ENCODE results near the gene GRID1.

The GRID1 gene

DNA sequence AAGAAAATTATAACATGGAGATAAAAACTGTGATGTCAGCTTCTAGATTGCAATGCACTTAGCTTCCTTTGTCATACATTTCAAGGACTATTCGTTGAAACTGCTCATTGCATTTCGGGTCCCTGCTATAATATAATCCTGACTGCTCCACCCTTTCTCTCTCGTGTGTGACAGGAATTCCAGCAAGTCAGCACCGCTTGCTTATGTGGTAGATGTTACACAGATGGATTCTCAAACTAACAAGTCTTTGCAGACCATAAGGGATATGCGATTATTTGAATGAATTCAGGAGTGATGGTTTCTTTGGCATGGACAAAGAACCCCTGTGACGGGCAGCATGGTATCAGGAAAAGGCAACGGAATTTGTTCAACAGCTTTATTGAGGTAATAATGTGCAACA lies 184.0 kb downstream of the GRID1 start:
- no CpG with 5 or more reads among the region's 7 CpGs for WGBS (ENCODE audit: extremely low coverage, insufficient coverage, low lambda C conversion rate)
- Histone ChIP-seq H3K4me3 (ENCODE audit: low read length) (no peak overlapping the region), H3K23ac (ENCODE audit: low read length) (no peak overlapping the region), H4K5ac (ENCODE audit: low read length) (no peak overlapping the region), H3K36me3 (ENCODE audit: control insufficient read depth, insufficient read depth, low read length) (no peaks in the 10 kb centered on the region), H2BK120ac (ENCODE audit: low read depth, low read length) (no peak overlapping the region), H3K27ac (ENCODE audit: low read depth, low read length) (no peak overlapping the region), H3K4ac (ENCODE audit: low read depth, low read length) (no peak overlapping the region), H3K27me3 (ENCODE audit: insufficient read depth, low read length, poor library complexity) (no peaks in the 10 kb centered on the region), H2BK15ac (replicated peaks; ENCODE audit: low read depth) (no peak overlapping the region), H4K8ac (ENCODE audit: low read depth, low read length) (no peak overlapping the region), H3K4me2 (ENCODE audit: low read length) (no peak overlapping the region), H2BK5ac (ENCODE audit: low read length) (no peak overlapping the region), H3K4me1 (ENCODE audit: control insufficient read depth, low read depth, low read length) (no peaks in the 10 kb centered on the region), H3K79me2 (ENCODE audit: control insufficient read depth, insufficient read depth, low read length) (no peaks in the 10 kb centered on the region), H3K79me1 (ENCODE audit: low read length) (no peaks in the 10 kb centered on the region), H3K18ac (ENCODE audit: low read length) (no peak overlapping the region), H2AK5ac (ENCODE audit: low read length) (no peak overlapping the region), H3K9ac (ENCODE audit: low read length) (no peak overlapping the region), H3K56ac (ENCODE audit: low read length) (no peak overlapping the region)
- no peak for DNase-seq

DNA sequence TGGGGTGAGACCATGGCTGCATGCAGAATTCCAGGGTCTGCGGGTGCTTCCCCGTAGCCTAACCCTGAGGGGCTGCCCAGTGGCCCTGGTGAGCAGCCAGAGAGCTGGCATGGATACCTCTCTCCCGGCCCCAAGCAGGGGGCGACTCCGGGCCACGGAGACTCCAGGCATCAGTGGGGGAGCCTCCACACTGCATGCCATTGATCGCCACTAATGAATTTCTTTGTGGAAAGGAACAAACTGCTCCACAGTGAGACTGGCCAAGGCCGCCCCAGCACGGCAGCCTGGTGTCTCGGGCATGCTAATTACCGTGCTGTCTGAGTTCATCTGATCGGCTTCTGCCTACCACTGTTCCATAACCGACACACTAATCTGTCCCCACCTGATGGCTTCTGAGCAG lies 184.4 kb downstream of the GRID1 start:
- Histone ChIP-seq H3K4me3 (ENCODE audit: low read length) (no peak overlapping the region), H3K56ac (ENCODE audit: low read length) (no peak overlapping the region), H3K79me1 (ENCODE audit: low read length) (no peaks in the 10 kb centered on the region), H3K4me1 (ENCODE audit: control insufficient read depth, low read depth, low read length) (no peaks in the 10 kb centered on the region), H3K4ac (ENCODE audit: low read depth, low read length) (no peak overlapping the region), H3K36me3 (ENCODE audit: control insufficient read depth, insufficient read depth, low read length) (no peaks in the 10 kb centered on the region), H3K27me3 (ENCODE audit: insufficient read depth, low read length, poor library complexity) (no peaks in the 10 kb centered on the region), H3K27ac (ENCODE audit: low read depth, low read length) (no peak overlapping the region), H2BK5ac (ENCODE audit: low read length) (no peak overlapping the region), H4K8ac (ENCODE audit: low read depth, low read length) (no peak overlapping the region), H3K9ac (ENCODE audit: low read length) (no peak overlapping the region), H3K4me2 (ENCODE audit: low read length) (no peak overlapping the region), H3K23ac (ENCODE audit: low read length) (no peak overlapping the region), H4K5ac (ENCODE audit: low read length) (no peak overlapping the region), H2BK120ac (ENCODE audit: low read depth, low read length) (no peak overlapping the region), H3K18ac (ENCODE audit: low read length) (no peak overlapping the region), H2BK15ac (replicated peaks; ENCODE audit: low read depth) (no peak overlapping the region), H3K79me2 (ENCODE audit: control insufficient read depth, insufficient read depth, low read length) (no peaks in the 10 kb centered on the region), H2AK5ac (ENCODE audit: low read length) (no peak overlapping the region)
- no CpG with 5 or more reads among the region's 13 CpGs for WGBS (ENCODE audit: extremely low coverage, insufficient coverage, low lambda C conversion rate)
- DNase-seq: no peak

DNA sequence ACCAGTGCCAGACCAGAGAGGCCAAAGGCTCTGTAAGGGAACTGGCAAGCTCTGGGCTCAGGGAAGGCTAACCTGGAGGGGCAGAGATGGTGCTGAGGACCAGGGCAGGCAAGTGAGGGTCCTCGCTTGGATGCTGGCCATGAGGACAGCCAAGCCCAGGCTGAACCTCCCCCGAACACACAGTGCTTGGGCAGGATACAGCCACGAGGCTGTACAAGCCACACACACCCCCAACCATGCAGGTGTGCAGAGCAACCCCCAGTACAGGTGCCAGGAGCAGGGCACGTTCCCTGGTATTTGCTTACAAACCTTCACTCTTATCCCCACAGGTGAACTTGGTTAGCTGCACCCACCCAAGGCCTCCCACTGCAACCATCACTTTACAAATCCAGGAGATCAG lies 185.7 kb downstream of the GRID1 start:
- Histone ChIP-seq H2BK120ac (ENCODE audit: low read depth, low read length) (no peak overlapping the region), H3K4ac (ENCODE audit: low read depth, low read length) (no peak overlapping the region), H3K4me2 (ENCODE audit: low read length) (no peak overlapping the region), H2BK5ac (ENCODE audit: low read length) (no peak overlapping the region), H2AK5ac (ENCODE audit: low read length) (no peak overlapping the region), H3K79me2 (ENCODE audit: control insufficient read depth, insufficient read depth, low read length) (no peaks in the 10 kb centered on the region), H4K5ac (ENCODE audit: low read length) (no peak overlapping the region), H3K36me3 (ENCODE audit: control insufficient read depth, insufficient read depth, low read length) (no peaks in the 10 kb centered on the region), H3K27ac (ENCODE audit: low read depth, low read length) (no peak overlapping the region), H3K4me1 (ENCODE audit: control insufficient read depth, low read depth, low read length) (no peaks in the 10 kb centered on the region), H3K18ac (ENCODE audit: low read length) (no peak overlapping the region), H3K27me3 (ENCODE audit: insufficient read depth, low read length, poor library complexity) (no peaks in the 10 kb centered on the region), H2BK15ac (replicated peaks; ENCODE audit: low read depth) (no peak overlapping the region), H3K56ac (ENCODE audit: low read length) (no peak overlapping the region), H3K9ac (ENCODE audit: low read length) (no peak overlapping the region), H3K4me3 (ENCODE audit: low read length) (no peak overlapping the region), H3K23ac (ENCODE audit: low read length) (no peak overlapping the region), H3K79me1 (ENCODE audit: low read length) (no peaks in the 10 kb centered on the region), H4K8ac (ENCODE audit: low read depth, low read length) (no peak overlapping the region)
- WGBS (ENCODE audit: extremely low coverage, insufficient coverage, low lambda C conversion rate): no CpG with 5 or more reads among the region's 4 CpGs
- DNase-seq: no peak

DNA sequence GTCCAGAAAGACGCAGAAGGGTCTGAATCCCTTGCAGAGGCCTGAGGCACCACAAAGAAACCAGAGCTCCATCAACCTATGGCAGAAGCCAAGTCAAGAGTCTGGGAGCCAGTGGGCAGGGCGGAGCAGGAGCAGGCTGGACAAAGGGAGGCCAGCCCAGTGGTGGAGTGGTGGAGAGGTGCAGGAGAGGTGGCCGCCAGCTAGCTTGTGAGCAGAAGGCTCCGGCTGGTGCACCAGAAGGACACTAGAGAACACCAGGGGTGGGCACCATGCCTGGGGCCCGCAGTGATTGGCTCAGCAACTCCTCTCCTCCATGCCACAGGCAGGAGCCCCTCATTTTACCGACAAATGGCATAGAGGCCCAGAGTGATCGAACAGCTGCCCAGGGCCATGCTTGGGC lies 186.6 kb downstream of the GRID1 start:
- no peak overlapping the region for H2BK5ac ChIP-seq (ENCODE audit: low read length)
- no peaks in the 10 kb centered on the region for H3K36me3 ChIP-seq (ENCODE audit: control insufficient read depth, insufficient read depth, low read length)
- no peak overlapping the region for H3K56ac ChIP-seq (ENCODE audit: low read length)
- H3K27me3 ChIP-seq (ENCODE audit: insufficient read depth, low read length, poor library complexity): no peaks in the 10 kb centered on the region
- H3K27ac ChIP-seq (ENCODE audit: low read depth, low read length): no peak overlapping the region
- no CpG with 5 or more reads among the region's 7 CpGs for WGBS (ENCODE audit: extremely low coverage, insufficient coverage, low lambda C conversion rate)
- H4K5ac ChIP-seq (ENCODE audit: low read length): no peak overlapping the region
- H3K23ac ChIP-seq (ENCODE audit: low read length): no peak overlapping the region
- no peak overlapping the region for H3K4ac ChIP-seq (ENCODE audit: low read depth, low read length)
- no peak overlapping the region for H2AK5ac ChIP-seq (ENCODE audit: low read length)
- H4K8ac ChIP-seq (ENCODE audit: low read depth, low read length): no peak overlapping the region
- H3K79me1 ChIP-seq (ENCODE audit: low read length): no peaks in the 10 kb centered on the region
- no peak overlapping the region for H3K18ac ChIP-seq (ENCODE audit: low read length)
- no peaks in the 10 kb centered on the region for H3K79me2 ChIP-seq (ENCODE audit: control insufficient read depth, insufficient read depth, low read length)
- no peak for DNase-seq
- no peak overlapping the region for H3K4me3 ChIP-seq (ENCODE audit: low read length)
- no peaks in the 10 kb centered on the region for H3K4me1 ChIP-seq (ENCODE audit: control insufficient read depth, low read depth, low read length)
- no peak overlapping the region for H3K4me2 ChIP-seq (ENCODE audit: low read length)
- no peak overlapping the region for H2BK120ac ChIP-seq (ENCODE audit: low read depth, low read length)
- H3K9ac ChIP-seq (ENCODE audit: low read length): no peak overlapping the region
- H2BK15ac ChIP-seq (replicated peaks; ENCODE audit: low read depth): no peak overlapping the region

DNA sequence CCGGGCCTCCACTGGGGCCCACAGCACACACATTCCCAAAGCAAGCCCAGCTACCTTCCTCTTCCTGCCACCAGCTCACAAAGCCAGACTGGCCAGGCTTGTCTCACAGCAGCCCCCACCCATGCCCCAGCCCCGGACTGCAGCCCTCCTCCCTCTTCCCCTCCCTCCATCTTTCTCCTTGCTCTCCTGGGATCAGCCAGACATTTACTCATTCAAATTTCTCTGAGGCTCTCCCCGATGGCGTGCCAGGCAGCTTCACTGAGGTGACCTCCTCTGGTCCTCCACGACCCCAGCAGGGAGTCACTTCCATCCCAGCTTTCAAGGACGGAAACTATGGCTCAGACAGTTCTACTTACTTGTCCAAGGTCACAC lies 187.5 kb downstream of the GRID1 start:
- Histone ChIP-seq H2BK5ac (ENCODE audit: low read length) (no peak overlapping the region), H3K79me2 (ENCODE audit: control insufficient read depth, insufficient read depth, low read length) (no peaks in the 10 kb centered on the region), H3K56ac (ENCODE audit: low read length) (no peak overlapping the region), H2BK15ac (replicated peaks; ENCODE audit: low read depth) (no peak overlapping the region), H2AK5ac (ENCODE audit: low read length) (no peak overlapping the region), H3K4ac (ENCODE audit: low read depth, low read length) (no peak overlapping the region), H3K27me3 (ENCODE audit: insufficient read depth, low read length, poor library complexity) (no peaks in the 10 kb centered on the region), H3K4me3 (ENCODE audit: low read length) (no peak overlapping the region), H3K36me3 (ENCODE audit: control insufficient read depth, insufficient read depth, low read length) (no peaks in the 10 kb centered on the region), H2BK120ac (ENCODE audit: low read depth, low read length) (no peak overlapping the region), H3K18ac (ENCODE audit: low read length) (no peak overlapping the region), H3K4me1 (ENCODE audit: control insufficient read depth, low read depth, low read length) (no peaks in the 10 kb centered on the region), H4K8ac (ENCODE audit: low read depth, low read length) (no peak overlapping the region), H4K5ac (ENCODE audit: low read length) (no peak overlapping the region), H3K4me2 (ENCODE audit: low read length) (no peak overlapping the region), H3K9ac (ENCODE audit: low read length) (no peak overlapping the region), H3K27ac (ENCODE audit: low read depth, low read length) (no peak overlapping the region), H3K23ac (ENCODE audit: low read length) (no peak overlapping the region), H3K79me1 (ENCODE audit: low read length) (no peaks in the 10 kb centered on the region)
- no peak for DNase-seq
- no CpG with 5 or more reads among the region's 6 CpGs for WGBS (ENCODE audit: extremely low coverage, insufficient coverage, low lambda C conversion rate)

DNA sequence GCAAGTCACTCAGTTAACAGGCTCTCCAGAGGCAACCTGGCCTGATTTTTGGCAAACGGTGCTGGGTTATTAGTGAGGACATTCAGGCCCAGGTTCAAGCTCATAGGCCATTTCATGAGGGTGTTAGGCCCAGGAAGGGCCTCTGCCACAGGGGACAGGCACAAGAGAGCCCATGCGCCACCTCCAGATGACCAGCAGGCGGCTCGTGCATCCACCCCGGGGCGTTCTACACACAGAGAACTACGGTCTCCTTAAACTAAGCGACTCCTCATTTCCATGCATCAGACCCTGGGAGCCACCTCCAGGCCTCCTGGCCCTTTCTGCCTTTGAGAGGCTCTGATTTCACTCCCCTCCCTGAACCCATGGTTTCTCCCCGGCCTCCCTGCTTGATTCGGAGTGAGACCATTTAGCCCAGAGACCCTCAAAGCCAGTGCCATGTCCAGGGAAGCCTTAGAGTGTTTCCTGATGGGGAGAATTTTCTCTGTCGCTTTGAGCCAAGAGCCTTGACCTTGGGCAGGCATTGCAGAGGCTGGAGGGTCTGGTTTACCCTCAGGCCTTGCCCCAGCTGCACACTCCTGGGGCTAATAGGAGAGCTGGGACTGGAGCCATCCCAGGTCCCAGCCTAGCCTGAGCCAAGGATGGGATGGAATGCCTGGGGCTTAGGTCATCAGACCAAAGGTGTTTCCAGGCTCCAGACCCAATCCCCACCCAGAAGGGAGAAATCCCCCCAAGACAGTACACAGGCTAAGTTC lies 188.0 kb downstream of the GRID1 start:
- no peak overlapping the region for H3K4ac ChIP-seq (ENCODE audit: low read depth, low read length)
- H3K23ac ChIP-seq (ENCODE audit: low read length): no peak overlapping the region
- H2AK5ac ChIP-seq (ENCODE audit: low read length): no peak overlapping the region
- H3K4me1 ChIP-seq (ENCODE audit: control insufficient read depth, low read depth, low read length): no peaks in the 10 kb centered on the region
- H3K79me1 ChIP-seq (ENCODE audit: low read length): no peaks in the 10 kb centered on the region
- H2BK5ac ChIP-seq (ENCODE audit: low read length): no peak overlapping the region
- no peaks in the 10 kb centered on the region for H3K36me3 ChIP-seq (ENCODE audit: control insufficient read depth, insufficient read depth, low read length)
- H3K56ac ChIP-seq (ENCODE audit: low read length): no peak overlapping the region
- no peaks in the 10 kb centered on the region for H3K27me3 ChIP-seq (ENCODE audit: insufficient read depth, low read length, poor library complexity)
- no peak overlapping the region for H3K27ac ChIP-seq (ENCODE audit: low read depth, low read length)
- DNase-seq: peak; percentile 73
- no peak overlapping the region for H4K5ac ChIP-seq (ENCODE audit: low read length)
- H2BK120ac ChIP-seq (ENCODE audit: low read depth, low read length): no peak overlapping the region
- no peaks in the 10 kb centered on the region for H3K79me2 ChIP-seq (ENCODE audit: control insufficient read depth, insufficient read depth, low read length)
- WGBS (ENCODE audit: extremely low coverage, insufficient coverage, low lambda C conversion rate): no CpG with 5 or more reads among the region's 11 CpGs
- no peak overlapping the region for H4K8ac ChIP-seq (ENCODE audit: low read depth, low read length)
- no peak overlapping the region for H3K4me3 ChIP-seq (ENCODE audit: low read length)
- no peak overlapping the region for H3K9ac ChIP-seq (ENCODE audit: low read length)
- H3K4me2 ChIP-seq (ENCODE audit: low read length): no peak overlapping the region
- H2BK15ac ChIP-seq (replicated peaks; ENCODE audit: low read depth): no peak overlapping the region
- no peak overlapping the region for H3K18ac ChIP-seq (ENCODE audit: low read length)
